Colonic mucosa (tissue), 4 donors: ENCODE data around the gene NCKAP1. TPM values are rescaled to one million over a fixed set of nuclear protein-coding genes. Genes with fewer than 3 reads are reported as not detected.

Source experiments
- DNase-seq: peaks from one replicate; pipeline ENCODE4 v3.0.0-alpha.2; 2020
- H3K27ac ChIP-seq: fragments of 200-600 bp; one replicate; pipeline ENCODE4 v1.8.0; 2021
- H3K27me3 ChIP-seq: fragments of 200-600 bp; one replicate; pipeline ENCODE4 v1.8.0; 2021
- H3K36me3 ChIP-seq: fragments of 200-600 bp; one replicate; pipeline ENCODE4 v1.8.0; 2021
- H3K4me1 ChIP-seq: fragments of 200-600 bp; one replicate; pipeline ENCODE4 v1.8.0; 2021; ENCODE audit warnings: mild to moderate bottlenecking
- H3K4me3 ChIP-seq: fragments of 200-600 bp; one replicate; pipeline ENCODE4 v1.8.0; 2021
- H3K9ac ChIP-seq, 2 donors: one replicate each; pipeline ENCODE4 v1.7.0; 2013; ENCODE audit warnings: control low read depth in 2 of 2, low read depth in 2 of 2, low read length in 2 of 2
- H3K9me3 ChIP-seq: fragments of 200-600 bp; one replicate; pipeline ENCODE4 v1.8.0; 2021
- intact Hi-C: fragments of 100-400 bp; cut with DNase I; formaldehyde crosslinking; loops from one replicate; pipeline ENCODE4 v1.14.1; 2022
- total RNA-seq, 2 donors: library from RNA; stranded (reverse); fragmentation: NEBNext Ultra II Directional in 1 of 2; extraction: Animal tissue kit (Norgen Biotek cat#: 25700) in 1 of 2; gene quantifications; one replicate each; pipeline ENCODE4 v1.2.1, GENCODE V29; 2021
- TF ChIP-seq, protein P1 (sequence below): fragments of 200-600 bp; IDR thresholded peaks from one replicate; pipeline ENCODE4 v1.8.0; 2022; ENCODE audit warnings: antibody characterized with exemption, mild to moderate bottlenecking
- donor health status: healthy.
- donor health status: DM: no; HTN: no; CAD: no.
- donor health status: DM: no; HTN: no; CAD: no.

The NCKAP1 gene
- total RNA-seq, 2 donors from 2014 or later, result 105 to 133 TPM

DNA sequence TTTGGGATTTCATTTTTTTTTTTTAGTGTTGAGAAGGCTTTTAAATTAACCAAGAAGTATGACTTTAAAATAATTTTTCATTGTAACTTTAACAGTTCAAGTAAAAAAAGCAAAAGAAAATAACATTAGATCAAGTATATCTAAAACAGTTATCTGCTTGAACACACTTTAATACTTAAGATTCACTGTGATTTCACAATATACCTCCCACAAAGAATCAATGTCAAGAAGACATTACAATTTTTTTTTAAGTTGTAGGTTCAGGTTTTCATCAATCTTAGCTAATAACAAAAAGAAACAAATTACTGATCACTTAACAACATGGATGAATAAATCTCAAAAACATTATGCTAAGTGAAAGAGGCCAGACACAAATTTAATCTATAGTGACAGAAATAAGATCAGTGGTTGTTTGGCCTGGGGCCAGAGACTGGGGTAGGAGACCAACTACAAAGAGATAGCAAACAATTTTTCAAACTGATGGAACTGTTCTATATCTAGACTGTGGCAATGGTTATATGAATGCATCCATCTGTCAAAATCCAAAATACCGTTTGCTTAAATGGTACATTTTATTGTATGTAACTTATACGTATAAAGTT lies 97.0 kb downstream of the NCKAP1 start:
- H3K36me3 ChIP-seq, result peaks cover 4% of the 10 kb centered on the region
- no peaks in the 10 kb centered on the region for H3K4me1 ChIP-seq
- no peak overlapping the region for H3K9ac ChIP-seq
- no peak overlapping the region for H3K4me3 ChIP-seq
- H3K9me3 ChIP-seq, result no peaks in the 10 kb centered on the region
- no peaks in the 10 kb centered on the region for H3K27me3 ChIP-seq
- H3K27ac ChIP-seq, result no peak overlapping the region
- TF ChIP-seq, protein P1, sequence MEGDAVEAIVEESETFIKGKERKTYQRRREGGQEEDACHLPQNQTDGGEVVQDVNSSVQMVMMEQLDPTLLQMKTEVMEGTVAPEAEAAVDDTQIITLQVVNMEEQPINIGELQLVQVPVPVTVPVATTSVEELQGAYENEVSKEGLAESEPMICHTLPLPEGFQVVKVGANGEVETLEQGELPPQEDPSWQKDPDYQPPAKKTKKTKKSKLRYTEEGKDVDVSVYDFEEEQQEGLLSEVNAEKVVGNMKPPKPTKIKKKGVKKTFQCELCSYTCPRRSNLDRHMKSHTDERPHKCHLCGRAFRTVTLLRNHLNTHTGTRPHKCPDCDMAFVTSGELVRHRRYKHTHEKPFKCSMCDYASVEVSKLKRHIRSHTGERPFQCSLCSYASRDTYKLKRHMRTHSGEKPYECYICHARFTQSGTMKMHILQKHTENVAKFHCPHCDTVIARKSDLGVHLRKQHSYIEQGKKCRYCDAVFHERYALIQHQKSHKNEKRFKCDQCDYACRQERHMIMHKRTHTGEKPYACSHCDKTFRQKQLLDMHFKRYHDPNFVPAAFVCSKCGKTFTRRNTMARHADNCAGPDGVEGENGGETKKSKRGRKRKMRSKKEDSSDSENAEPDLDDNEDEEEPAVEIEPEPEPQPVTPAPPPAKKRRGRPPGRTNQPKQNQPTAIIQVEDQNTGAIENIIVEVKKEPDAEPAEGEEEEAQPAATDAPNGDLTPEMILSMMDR, result no peak
- intact Hi-C loops, result no loop called here
- no peak for DNase-seq

DNA sequence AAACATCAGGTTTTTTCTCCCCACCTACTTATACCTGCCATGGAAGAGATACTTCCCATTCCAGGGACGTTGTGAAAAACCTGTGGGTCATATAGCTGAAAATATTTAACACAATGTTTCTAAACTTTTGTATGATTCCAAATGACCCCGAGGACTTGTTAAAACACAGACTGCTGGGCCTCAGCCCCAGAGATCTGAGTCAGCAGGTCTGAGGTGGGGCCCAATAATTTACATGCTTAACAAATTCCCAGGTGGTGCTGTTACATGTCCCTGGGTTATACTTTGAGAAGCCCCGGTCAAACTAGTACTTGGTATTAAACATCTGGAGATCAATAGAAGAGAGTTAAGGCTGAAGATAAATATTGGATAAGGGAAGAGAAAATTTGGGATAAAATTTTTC lies 100.4 kb downstream of the NCKAP1 start:
- Histone ChIP-seq H3K4me1 (no peaks in the 10 kb centered on the region), H3K4me3 (no peak overlapping the region), H3K9me3 (no peaks in the 10 kb centered on the region), H3K27ac (no peak overlapping the region), H3K27me3 (no peaks in the 10 kb centered on the region), H3K36me3 (peaks cover 12% of the 10 kb centered on the region), H3K9ac (no peak overlapping the region)
- intact Hi-C loops, result no loop called here
- TF ChIP-seq, protein P1, result no peak
- no peak for DNase-seq

DNA sequence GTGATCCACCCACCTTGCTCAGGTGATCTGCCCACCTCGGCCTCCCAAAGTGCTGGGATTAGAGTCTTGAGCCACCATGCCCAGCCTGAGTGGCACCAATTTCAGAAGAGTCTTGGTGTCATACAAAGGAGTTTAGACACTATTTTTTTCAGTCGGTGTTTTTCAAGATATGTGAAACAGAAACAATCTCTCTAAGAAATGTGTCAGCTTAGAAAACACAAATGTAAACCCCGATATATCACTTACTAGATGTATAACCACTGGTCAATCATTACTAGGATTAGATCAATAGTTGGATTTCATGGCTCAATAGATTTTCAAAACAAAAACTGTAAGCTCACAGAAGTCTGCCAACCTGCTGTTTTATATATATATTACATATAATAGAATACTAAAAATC lies 104.6 kb downstream of the NCKAP1 start:
- Histone ChIP-seq H3K9me3 (no peaks in the 10 kb centered on the region), H3K27me3 (no peaks in the 10 kb centered on the region), H3K9ac (no peak overlapping the region), H3K4me3 (no peak overlapping the region), H3K4me1 (no peaks in the 10 kb centered on the region), H3K27ac (no peak overlapping the region), H3K36me3 (peaks cover 12% of the 10 kb centered on the region)
- intact Hi-C loops, result no loop called here
- TF ChIP-seq, protein P1, result no peak
- no peak for DNase-seq

DNA sequence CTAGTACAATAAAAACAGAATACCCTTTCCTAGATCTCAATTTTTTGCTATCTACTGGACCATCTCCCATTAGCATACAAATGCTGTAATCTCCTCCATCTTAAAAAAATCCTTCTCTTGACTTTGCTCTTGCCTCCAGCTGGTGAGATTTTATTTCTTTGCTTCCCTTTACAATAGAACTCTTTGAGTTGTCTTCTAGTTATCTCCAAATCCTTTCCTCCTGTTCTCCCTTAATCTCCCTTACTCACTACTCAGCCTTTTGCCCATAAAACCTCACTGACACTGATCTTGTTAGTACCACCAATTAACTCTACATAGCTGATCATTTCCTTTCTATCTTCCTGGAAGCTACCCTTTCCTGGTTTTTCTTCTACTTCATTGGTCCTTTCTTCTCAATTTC lies 108.3 kb downstream of the NCKAP1 start:
- H3K27ac ChIP-seq, result no peak overlapping the region
- no peak overlapping the region for H3K4me3 ChIP-seq
- no peaks in the 10 kb centered on the region for H3K36me3 ChIP-seq
- TF ChIP-seq, protein P1, result no peak
- DNase-seq, result no peak
- intact Hi-C loops, result loop anchor here (10.0 kb wide), 1 partner anchor 45 kb away; no protein-coding TSS in a partner anchor
- H3K9me3 ChIP-seq, result no peaks in the 10 kb centered on the region
- no peaks in the 10 kb centered on the region for H3K27me3 ChIP-seq
- H3K4me1 ChIP-seq, result no peaks in the 10 kb centered on the region
- no peak overlapping the region for H3K9ac ChIP-seq

DNA sequence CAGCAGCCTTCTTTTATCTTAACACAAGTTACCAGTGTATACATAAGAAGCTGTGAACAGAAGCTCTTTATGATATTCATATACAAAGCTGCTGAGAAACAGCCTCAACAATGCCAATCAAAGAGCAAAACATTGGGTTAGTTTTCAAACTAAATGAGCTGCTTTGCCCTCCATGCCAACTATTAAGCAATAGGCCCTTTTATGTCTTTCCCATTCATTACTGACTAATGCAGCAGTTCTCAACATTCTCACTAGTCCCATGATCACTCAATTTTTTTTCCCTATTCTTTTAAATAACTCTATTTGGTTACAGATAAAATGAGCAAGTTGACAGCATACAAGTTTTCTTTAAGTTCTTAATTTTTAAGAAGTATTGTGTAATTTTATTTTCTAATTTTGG lies 114.0 kb downstream of the NCKAP1 start:
- TF ChIP-seq, protein P1, result no peak
- Histone ChIP-seq H3K4me3 (no peak overlapping the region), H3K27me3 (no peaks in the 10 kb centered on the region), H3K36me3 (no peaks in the 10 kb centered on the region), H3K4me1 (no peaks in the 10 kb centered on the region), H3K9me3 (no peaks in the 10 kb centered on the region), H3K9ac (no peak overlapping the region), H3K27ac (no peak overlapping the region)
- no peak for DNase-seq
- intact Hi-C loops, result loop anchor here (10.0 kb wide), 1 partner anchor 50 kb away; no protein-coding TSS in a partner anchor
